BJ (cell line): ENCODE measurements around the gene CTDSPL. TPM values are rescaled to one million over a fixed set of nuclear protein-coding genes. Genes with fewer than 3 reads are reported as not detected.
"Not testable (repeated sequence)": the region's sequence is repeated elsewhere in the genome, so short reads cannot be mapped to it uniquely, and the experiment has no call there.

ENCODE experiments used
- CTCF ChIA-PET: fragments of 350-600 bp; formaldehyde crosslinking; extraction: SDS; loops from one replicate; lab custom pipeline; 2021; ENCODE audit warnings: antibody characterized with exemption, inconsistent platforms; lab: Yijun Ruan, JAX
- POLR2A ChIA-PET: fragments of 300-600 bp; sonication (Branson Sonifier 250); formaldehyde crosslinking; extraction: SDS; loops from one replicate; lab custom pipeline; 2021; ENCODE audit warnings: antibody characterized with exemption; lab: Charles Lee
- DNase-seq: peaks from one replicate; pipeline ENCODE4 v3.0.0-alpha.2; 2011; ENCODE audit warnings: low read depth
- H3K27me3 ChIP-seq: 2 replicates; pipeline ENCODE4 v1.6.0; 2011; ENCODE audit warnings: low read length; ENCODE audit not compliant: control insufficient read depth, insufficient read depth
- H3K36me3 ChIP-seq: 2 replicates; pipeline ENCODE4 v1.5.1; 2011; ENCODE audit warnings: low read length; ENCODE audit not compliant: control insufficient read depth, insufficient read depth
- H3K4me3 ChIP-seq: 2 replicates; pipeline ENCODE4 v1.5.1; 2011; ENCODE audit warnings: low read depth, mild to moderate bottlenecking, control low read depth, low read length
- polyA plus RNA-seq: library from polyadenylated mRNA; depleted of rRNA; stranded (reverse); fragments of >200 nt; gene quantifications from 2 replicates; pipeline ENCODE4 v1.2.3, GENCODE V29; 2011
- TF ChIP-seq, protein P1 (sequence below): IDR thresholded peaks from 2 replicates; pipeline ENCODE4 v1.5.1; 2011; ENCODE audit warnings: low read depth, mild to moderate bottlenecking, control low read depth, inconsistent platforms, low read length, moderate library complexity; ENCODE audit not compliant: insufficient read depth

CTDSPL gene
- polyA plus RNA-seq, 1 experiment, result 45.2 TPM

DNA sequence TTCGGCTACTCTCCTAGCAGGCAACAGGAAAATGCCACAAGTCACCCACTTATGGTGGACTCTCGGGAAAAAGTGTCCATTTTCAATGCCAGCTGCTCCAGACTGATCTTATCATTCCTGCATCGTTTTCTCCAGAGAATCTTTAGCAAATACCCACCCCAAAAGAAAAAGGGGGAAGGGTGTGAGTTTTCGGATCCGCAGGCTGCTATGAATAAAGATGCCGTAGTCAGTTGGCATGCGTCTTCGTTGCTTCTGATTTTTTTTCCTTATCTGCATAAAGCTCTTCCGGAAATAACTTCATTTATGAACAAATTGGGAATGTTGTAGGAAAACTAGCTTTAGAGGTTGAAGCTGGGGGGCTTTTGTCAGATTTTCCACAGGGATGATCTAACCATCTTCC lies 106.5 kb downstream of the CTDSPL start:
- ChIA-PET POLR2A (no interaction called here), CTCF (interaction anchor here (0.7 to 2.9 kb wide), 15 partner anchors 8 to 95 kb away, joined by 3 to 18 read pairs (median 6); partner anchors contain the start of gene PLCD1)
- H3K27me3 ChIP-seq, result no peaks in the 10 kb centered on the region
- TF ChIP-seq, protein P1, sequence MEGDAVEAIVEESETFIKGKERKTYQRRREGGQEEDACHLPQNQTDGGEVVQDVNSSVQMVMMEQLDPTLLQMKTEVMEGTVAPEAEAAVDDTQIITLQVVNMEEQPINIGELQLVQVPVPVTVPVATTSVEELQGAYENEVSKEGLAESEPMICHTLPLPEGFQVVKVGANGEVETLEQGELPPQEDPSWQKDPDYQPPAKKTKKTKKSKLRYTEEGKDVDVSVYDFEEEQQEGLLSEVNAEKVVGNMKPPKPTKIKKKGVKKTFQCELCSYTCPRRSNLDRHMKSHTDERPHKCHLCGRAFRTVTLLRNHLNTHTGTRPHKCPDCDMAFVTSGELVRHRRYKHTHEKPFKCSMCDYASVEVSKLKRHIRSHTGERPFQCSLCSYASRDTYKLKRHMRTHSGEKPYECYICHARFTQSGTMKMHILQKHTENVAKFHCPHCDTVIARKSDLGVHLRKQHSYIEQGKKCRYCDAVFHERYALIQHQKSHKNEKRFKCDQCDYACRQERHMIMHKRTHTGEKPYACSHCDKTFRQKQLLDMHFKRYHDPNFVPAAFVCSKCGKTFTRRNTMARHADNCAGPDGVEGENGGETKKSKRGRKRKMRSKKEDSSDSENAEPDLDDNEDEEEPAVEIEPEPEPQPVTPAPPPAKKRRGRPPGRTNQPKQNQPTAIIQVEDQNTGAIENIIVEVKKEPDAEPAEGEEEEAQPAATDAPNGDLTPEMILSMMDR, result no peak
- DNase-seq, result no peak
- no peak overlapping the region for H3K4me3 ChIP-seq
- H3K36me3 ChIP-seq, result peaks cover 9% of the 10 kb centered on the region

DNA sequence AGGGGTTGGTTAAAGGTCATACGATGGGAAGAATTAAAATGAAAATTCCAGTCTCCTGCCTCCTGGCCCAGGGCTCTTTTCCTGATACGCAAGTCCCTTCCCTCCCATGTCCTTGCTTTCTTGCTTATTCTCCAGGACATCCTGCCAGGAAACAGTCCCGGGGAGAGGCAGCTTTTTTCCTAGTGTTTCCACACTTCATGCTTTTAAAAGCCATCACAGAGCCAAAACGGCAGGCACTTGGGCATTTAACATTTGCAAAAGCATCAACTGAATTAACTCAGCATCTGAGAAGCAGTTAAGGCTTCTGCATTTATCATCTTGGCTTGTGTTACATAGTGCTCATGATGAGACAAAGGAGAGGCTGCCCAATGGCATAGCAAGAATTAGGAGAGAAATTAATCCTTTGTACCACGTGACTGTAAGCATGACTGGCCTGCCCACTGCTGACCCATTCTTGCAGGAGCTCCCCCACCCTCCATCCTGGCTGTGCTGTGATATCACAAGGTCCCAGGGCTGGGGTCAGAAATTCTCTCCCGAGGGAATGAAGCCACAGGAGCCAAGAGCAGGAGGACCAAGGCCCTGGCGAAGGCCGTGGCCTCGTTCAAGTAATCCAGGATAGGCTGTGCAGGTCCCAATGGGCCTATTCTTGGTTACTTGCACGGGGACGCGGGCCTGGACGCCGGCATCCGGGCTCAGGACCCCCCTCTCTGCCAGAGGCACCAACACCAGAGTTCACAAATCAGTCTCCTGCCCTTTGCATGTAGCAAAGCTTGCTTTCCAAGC lies 107.3 kb downstream of the CTDSPL start:
- POLR2A ChIA-PET, result no interaction called here
- DNase-seq, result no peak

DNA sequence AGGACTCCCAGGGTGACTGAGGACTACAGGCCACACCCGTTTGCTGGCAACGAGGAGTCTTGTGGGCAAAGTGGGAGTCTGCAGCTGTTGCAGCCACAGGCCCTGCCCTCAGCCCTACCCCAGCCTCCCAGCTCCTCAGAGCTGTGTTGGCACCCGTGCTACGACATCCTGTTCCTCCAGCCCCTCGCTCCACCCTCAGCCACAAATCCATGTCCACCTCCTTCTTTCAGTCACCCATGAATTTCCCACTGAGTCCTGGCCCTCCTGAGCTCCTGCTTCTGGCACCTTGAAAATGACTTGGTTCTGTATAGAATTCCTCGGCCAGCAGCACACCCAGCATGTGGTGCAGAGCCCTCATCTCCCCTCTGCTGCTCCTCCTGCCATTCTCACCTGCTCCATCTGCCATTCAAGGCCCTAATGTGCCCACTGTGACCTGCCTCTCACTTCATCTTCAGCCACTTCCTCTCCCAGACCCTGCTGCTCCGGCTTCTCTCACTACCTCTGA lies 108.0 kb downstream of the CTDSPL start:
- H3K4me3 ChIP-seq, result no peak overlapping the region
- POLR2A ChIA-PET, result no interaction called here
- CTCF ChIA-PET, result interaction anchor here (0.6 to 1.2 kb wide), 3 partner anchors 8 to 107 kb away, joined by 3 read pairs; no protein-coding TSS in a partner anchor
- TF ChIP-seq, protein P1, result no peak
- H3K27me3 ChIP-seq, result no peaks in the 10 kb centered on the region
- peaks cover 9% of the 10 kb centered on the region for H3K36me3 ChIP-seq
- no peak for DNase-seq

More for the DNA sequence above, 107.3 kb downstream of the CTDSPL start:
- TF ChIP-seq, protein P1, result no peak
- H3K4me3 ChIP-seq, result no peak overlapping the region
- peaks cover 9% of the 10 kb centered on the region for H3K36me3 ChIP-seq
- H3K27me3 ChIP-seq, result no peaks in the 10 kb centered on the region
- CTCF ChIA-PET, result interaction anchor here (1.2 to 2.9 kb wide), 5 partner anchors 10 to 51 kb away, joined by 3 to 16 read pairs (median 7); no protein-coding TSS in a partner anchor

DNA sequence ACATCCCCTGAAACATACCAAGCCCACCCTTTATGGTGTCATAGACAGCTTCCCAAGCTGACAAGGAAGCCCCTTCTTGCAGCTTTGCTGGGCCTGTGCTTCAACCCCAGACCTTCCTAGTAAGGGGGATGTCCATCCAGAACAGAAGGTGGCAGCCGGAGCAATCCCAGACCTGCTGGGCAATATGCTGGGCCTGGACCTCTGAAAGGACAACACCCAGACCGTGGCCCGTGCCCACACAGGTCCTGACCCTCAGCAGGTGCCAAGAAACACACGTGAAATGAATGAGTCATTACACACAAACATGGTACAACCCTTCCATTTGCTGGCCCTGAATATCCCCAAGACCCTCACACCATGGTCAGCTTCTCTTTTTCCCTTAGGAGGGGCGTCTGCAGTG lies 109.1 kb downstream of the CTDSPL start:
- peaks cover 12% of the 10 kb centered on the region for H3K36me3 ChIP-seq
- H3K4me3 ChIP-seq, result no peak overlapping the region
- TF ChIP-seq, protein P1, result no peak
- POLR2A ChIA-PET, result no interaction called here
- DNase-seq, result no peak
- H3K27me3 ChIP-seq, result no peaks in the 10 kb centered on the region
- CTCF ChIA-PET, result interaction anchor here (0.9 to 2.2 kb wide), 3 partner anchors 9 to 33 kb away, joined by 3 to 7 read pairs (median 4); no protein-coding TSS in a partner anchor

DNA sequence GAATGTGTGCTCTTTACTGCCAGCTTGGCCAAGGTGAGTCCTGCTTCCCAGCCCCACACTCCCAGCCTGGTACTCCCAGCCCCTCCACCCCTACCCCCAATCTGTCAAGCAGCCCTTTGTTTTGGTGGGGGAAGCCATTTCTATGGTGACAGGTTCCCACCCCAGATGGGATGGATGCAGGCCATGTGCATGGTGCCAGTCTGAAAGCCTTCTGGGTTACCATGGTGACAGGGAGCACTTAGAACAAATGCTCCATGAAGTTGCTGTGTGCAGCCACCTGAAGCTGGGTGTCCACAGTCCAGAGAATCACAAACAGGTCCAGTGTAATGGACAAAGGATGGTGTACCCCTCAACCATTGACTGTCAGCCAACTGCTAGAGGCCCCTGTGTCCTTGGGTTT lies 109.8 kb downstream of the CTDSPL start:
- DNase-seq, result no peak
- POLR2A ChIA-PET, result no interaction called here
- CTCF ChIA-PET, result interaction anchor here (1.1 to 2.2 kb wide), 3 partner anchors 25 to 34 kb away, joined by 3 to 7 read pairs (median 4); no protein-coding TSS in a partner anchor

DNA sequence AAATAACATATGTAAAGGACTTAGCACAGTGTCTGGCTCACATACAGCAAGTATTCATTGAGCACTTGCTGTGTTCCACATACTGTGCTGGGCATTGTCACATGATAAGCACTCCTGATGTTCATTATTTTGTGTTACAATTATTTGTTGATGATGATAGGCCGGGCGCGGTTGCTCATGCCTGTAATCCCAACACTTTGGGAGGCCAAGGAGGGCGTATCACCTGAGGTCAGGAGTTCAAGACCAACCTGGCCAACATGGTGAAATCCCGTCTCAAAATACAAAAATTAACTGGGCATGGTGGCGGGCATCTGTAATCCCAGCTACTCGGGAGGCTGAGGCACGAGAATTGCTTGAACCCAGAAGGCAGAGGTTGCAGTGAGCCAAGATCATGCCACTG lies 110.4 kb downstream of the CTDSPL start:
- POLR2A ChIA-PET, H3K4me3 ChIP-seq, H3K27me3 ChIP-seq, DNase-seq: not testable (repeated sequence)
- CTCF ChIA-PET, result interaction anchor here (1.1 to 2.2 kb wide), 2 partner anchors 25 to 34 kb away, joined by 3 to 7 read pairs; no protein-coding TSS in a partner anchor
- H3K36me3 ChIP-seq, result peaks cover 12% of the 10 kb centered on the region

More for the DNA sequence above, 109.8 kb downstream of the CTDSPL start:
- TF ChIP-seq, protein P1, result no peak
- peaks cover 12% of the 10 kb centered on the region for H3K36me3 ChIP-seq
- H3K27me3 ChIP-seq, result no peaks in the 10 kb centered on the region
- H3K4me3 ChIP-seq, result no peak overlapping the region
